OCI-M2 (cell line): ENCODE measurements around the gene TBL3.

Experiments used
- DNase-seq: peaks from one replicate; lab custom pipeline; 2025; ENCODE audit not compliant: unreplicated experiment; lab: John Stamatoyannopoulos, UW

TBL3 gene

GRCh38 chr16:1963806-1964505, 7.9 kb upstream of the TBL3 start:
- no peak for DNase-seq

DNA sequence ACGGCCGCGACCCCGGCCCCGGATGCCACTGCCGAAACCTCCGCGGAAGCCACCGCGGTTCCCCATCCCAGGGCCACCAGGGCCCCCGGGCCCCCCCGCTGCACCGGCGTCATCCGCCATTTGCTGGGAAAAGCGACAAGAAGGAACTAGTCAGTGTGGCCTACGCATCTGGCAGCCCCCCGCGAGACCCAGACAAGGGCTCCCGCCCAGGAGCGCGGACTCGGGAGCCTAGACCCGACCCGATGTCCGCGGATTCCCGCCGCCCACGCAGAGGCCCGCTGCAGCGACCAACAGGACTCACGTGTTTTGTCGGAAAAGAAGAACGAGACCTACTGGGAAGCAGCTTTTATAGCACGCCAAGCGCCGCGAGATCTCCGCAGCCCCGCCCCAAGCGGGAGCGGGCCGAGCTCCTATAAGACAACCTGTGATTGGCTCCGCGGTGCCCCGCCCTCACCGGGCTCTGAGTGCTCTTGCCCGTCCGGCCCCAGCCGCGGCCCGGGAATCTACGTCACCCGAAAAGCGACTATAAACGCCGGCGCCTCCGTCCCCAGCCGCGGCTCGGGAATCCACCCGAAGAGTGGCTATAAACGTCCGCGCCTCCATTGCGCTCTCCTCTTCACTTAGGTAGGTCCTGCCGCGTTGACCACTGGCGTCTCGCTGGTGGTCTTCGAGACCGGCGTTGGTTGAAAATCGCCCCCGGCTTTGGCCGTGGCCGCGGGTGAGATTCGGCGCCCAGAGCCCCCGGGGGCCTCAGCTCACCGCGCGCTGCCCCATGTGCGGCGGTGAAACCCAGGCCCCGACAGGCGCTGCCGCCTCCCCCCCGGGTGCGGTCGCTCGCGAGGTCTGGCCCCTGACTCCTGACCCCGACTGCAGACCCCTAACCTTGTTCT, 7.1 kb upstream of the TBL3 start, which contains the start of gene RPS2:
Gene RPS2 (minus strand): TSS at position 321 of the 890 bp plus-strand sequence. CDS start 201 bp downstream, at position 120.
- DNase-seq, result peak; percentile 91

GRCh38 chr16:1965396-1966001, 6.4 kb upstream of the TBL3 start:
- DNase-seq, result no peak

DNA sequence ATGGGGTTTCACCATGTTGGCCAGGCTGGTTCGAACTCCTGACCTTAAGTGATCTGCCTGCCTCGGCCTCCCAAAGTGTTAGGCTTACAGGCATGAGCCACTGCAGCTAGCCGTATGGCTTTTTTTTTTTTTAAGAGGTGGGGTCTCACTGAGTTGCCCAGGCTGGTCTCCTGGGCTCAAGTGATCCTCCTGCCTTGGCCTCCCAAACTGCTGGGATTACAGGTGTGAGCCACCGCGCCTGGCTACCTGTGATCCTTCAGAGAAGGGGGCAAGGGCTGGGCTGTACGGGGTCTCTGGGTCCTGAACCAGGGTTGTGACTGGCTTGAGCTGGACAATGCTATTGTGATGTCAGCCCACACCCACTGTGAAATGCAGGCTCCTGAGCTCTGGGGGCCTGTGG, 5.4 kb upstream of the TBL3 start, which contains the start of gene RNF151:
Gene RNF151 (plus strand): TSS at position 397 of the 400 bp plus-strand sequence. CDS start 26 bp downstream, outside the sequence.
- no peak for DNase-seq

GRCh38 chr16:1968146-1968953, 3.5 kb upstream of the TBL3 start:
- DNase-seq, result no peak

- DNase-seq, result no peak
Observed at GRCh38 chr16:1972490-1972877, 631 bp downstream of the TBL3 start.

DNA sequence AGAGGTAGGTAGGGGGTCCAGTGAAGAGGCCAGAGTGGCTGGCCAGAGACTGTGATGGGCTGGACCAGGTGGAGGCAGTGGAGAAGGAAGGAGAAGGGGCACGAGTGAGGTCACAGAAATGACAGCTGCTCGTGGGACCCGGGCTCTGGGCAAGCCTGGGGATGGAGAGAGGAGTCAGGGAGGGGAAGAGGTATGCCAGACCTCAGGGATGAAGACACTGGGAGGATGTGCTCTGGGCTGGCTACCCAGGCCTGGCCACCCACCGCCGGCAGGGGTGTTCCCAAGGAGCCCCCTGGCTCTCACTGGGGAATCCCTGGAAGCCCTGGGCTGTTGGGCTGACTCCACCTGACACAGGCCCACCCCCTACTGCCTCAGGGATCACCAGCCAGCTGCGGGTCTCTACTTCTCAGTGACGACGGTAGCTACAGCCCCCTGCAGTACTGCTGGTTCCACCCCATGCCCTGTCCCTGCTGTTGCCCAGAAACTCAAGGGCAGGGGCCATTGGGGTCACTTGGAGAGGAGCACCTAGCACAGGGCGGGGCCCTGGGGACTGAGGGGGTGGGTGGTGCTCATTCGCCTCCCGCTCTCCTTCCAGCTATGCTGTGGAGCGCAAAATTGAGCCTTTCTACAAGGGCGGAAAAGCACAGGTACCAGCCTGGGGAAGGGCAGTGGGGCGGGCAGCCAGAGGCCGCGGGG, 1.8 kb downstream of the TBL3 start:
- DNase-seq, result no peak

GRCh38 chr16:1974157-1975070, 2.6 kb downstream of the TBL3 start:
- DNase-seq, result no peak

DNA sequence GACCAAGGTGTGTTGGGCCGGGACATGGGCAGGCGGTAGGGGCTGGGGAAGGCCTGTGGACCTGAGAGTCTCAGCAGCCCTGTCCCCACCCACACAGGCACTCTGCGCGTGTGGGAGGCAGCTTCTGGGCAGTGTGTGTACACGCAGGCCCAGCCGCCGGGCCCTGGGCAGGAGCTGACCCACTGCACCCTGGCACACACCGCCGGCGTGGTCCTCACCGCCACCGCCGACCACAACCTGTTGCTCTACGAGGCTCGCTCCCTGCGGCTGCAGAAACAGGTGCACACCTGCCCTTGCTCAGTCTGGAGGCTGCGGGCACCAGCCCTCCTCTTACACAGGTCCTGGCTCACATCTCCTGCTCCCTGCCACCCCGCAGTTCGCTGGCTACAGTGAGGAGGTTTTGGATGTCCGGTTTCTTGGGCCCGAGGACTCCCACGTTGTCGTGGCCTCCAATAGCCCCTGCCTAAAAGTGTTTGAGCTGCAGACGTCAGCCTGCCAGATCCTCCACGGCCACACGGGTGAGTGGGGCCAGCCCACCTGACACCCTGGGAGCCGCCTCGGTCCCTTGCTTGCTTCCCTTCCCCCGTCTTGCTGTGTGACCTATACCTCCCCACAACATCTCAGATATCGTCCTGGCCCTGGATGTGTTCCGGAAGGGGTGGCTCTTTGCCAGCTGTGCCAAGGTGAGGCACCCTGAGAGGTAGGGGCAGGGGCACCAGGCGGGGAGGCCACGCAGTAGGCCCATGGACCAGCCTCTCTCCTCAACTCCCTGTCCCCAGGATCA, 3.8 kb downstream of the TBL3 start:
- no peak for DNase-seq

- DNase-seq, result no peak
Observed at GRCh38 chr16:1976216-1976520, 4.3 kb downstream of the TBL3 start.

- no peak for DNase-seq
Observed at GRCh38 chr16:1976951-1977874, 5.4 kb downstream of the TBL3 start.

DNA sequence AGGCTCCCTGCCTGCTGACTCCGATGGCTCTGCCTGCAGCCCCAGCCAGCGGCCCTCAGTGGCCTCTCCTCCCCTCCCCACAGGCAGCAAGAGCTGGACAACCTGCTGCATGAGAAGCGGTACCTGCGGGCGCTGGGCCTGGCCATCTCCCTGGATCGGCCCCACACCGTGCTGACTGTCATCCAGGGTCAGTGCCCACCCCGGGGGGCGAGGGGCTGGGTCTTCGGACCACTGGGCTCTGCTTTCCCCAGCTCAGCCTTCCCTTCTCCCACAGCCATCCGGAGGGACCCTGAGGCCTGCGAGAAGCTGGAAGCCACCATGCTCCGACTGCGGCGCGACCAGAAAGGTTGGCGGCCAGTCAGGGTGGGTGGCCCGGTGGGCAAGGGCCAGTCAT, 6.0 kb downstream of the TBL3 start:
- DNase-seq, result no peak

DNA sequence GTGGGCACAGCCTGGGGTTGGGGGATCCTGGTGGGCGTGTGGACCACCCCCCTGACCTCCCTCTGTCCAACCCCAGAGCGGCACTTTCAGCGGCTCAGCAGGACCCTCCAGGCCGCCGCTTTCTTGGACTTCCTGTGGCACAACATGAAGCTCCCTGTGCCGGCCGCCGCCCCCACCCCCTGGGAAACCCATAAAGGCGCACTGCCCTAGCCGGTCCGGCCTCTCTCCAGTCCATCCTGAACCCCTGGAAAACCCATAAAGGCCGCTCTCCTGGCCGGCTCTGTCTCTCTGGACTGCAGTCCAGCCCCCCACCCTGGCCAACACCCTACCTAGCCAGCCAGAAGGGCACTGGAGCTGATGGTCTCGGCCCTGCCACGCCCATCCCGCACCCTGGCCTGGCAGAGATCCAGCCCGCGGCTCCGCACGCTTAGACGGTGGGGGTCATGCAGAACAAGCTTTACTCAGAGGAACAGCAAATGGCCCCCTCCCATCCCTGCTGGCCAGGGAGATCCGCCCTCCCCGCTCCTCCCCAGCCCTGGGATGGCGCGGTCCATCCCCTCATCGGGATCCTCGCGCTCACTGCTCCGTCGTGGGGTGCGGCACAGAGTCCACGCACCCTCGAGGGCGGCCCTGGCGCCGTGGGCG, 6.7 kb downstream of the TBL3 start:
- no peak for DNase-seq

DNA sequence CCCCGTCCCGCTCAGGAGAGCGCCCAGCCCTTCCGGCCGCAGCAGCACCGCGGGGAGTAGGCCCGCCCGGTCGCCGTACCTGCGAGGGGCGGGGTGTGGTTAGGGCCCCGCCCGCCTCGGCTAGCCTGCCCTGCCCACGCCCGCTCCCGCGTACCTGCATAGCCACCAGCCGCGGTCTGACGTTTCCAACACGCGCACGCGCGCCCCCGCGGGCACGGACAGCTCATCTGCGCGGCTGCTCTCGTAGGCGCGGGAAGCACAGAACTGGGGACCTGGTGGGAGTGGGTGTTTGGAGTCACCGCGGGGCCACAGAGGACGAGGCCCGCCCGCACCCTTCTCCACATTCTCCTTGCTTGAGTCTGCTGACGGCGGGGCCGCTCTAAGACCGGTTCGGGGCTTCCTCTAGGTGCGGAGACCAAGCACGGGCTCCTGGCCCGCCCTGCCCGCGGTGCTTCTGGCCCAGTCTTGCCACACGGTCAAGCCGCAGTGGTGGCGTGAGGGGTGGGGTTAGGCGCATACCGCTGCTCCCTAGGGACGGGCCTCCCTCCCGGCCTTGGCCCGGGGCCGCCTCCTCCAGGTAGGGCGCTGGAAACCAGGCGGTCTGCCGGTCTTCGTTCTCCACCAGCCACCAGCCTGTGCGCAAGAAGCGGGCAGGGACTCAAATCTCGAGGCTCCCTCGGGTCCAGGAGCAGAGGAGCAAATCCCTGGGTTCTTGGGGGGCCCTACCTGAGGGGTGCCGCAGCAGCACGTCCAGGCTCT, 7.6 kb downstream of the TBL3 start:
- DNase-seq, result no peak

GRCh38 chr16:1980030-1980769, 8.3 kb downstream of the TBL3 start:
- no peak for DNase-seq

- DNase-seq, result no peak
Observed at GRCh38 chr16:1980770-1981087, 8.9 kb downstream of the TBL3 start.
